ENCODE measurements around the gene SUSD1. TPM values are rescaled to one million over a fixed set of nuclear protein-coding genes. Genes with fewer than 3 reads are reported as not detected.

SUSD1 gene
- total RNA-seq, 1 donor from 2014 or later: 26.0 TPM

- Mint-ChIP-seq H3K9me3 (no peaks in the 10 kb centered on the region), H3K27ac (no peak overlapping the region), H3K4me1 (no peaks in the 10 kb centered on the region), H3K36me3 (no peaks in the 10 kb centered on the region), H3K27me3 (ENCODE audit: low read depth) (peaks cover 8% of the 10 kb centered on the region), H3K4me3 (no peak overlapping the region)
- no peak for TF ChIP-seq CTCF (IDR thresholded peaks at IDR 0.05; ENCODE audit: unreplicated experiment)
- no peak for DNase-seq (ENCODE audit: low spot score in 2 of 2, unreplicated experiment in 2 of 2)
These were observed 169.2 kb downstream of the SUSD1 start for GRCh38 chr9:112005939-112006338.

- Mint-ChIP-seq H3K27ac (no peak overlapping the region), H3K4me1 (no peaks in the 10 kb centered on the region), H3K4me3 (no peak overlapping the region), H3K9me3 (no peaks in the 10 kb centered on the region), H3K27me3 (ENCODE audit: low read depth) (peaks cover 8% of the 10 kb centered on the region), H3K36me3 (no peaks in the 10 kb centered on the region)
- TF ChIP-seq CTCF (IDR thresholded peaks at IDR 0.05; ENCODE audit: unreplicated experiment): no peak
- no peak for DNase-seq (ENCODE audit: low spot score in 2 of 2, unreplicated experiment in 2 of 2)
These were observed 171.6 kb downstream of the SUSD1 start for GRCh38 chr9:112003538-112003937.

- Mint-ChIP-seq H3K27ac (no peak overlapping the region), H3K4me3 (no peak overlapping the region), H3K9me3 (no peaks in the 10 kb centered on the region), H3K27me3 (ENCODE audit: low read depth) (peaks cover 8% of the 10 kb centered on the region), H3K36me3 (no peaks in the 10 kb centered on the region), H3K4me1 (no peaks in the 10 kb centered on the region)
- TF ChIP-seq CTCF (IDR thresholded peaks at IDR 0.05; ENCODE audit: unreplicated experiment): no peak
- DNase-seq (ENCODE audit: low spot score in 2 of 2, unreplicated experiment in 2 of 2): no peak
These were observed 172.1 kb downstream of the SUSD1 start for GRCh38 chr9:112002847-112003457.

- H3K4me3 Mint-ChIP-seq: no peak overlapping the region
- peaks cover 8% of the 10 kb centered on the region for H3K27me3 Mint-ChIP-seq (ENCODE audit: low read depth)
- no peak for TF ChIP-seq CTCF (IDR thresholded peaks at IDR 0.05; ENCODE audit: unreplicated experiment)
- DNase-seq (ENCODE audit: low spot score in 2 of 2, unreplicated experiment in 2 of 2): no peak
- no peaks in the 10 kb centered on the region for H3K9me3 Mint-ChIP-seq
- no peaks in the 10 kb centered on the region for H3K4me1 Mint-ChIP-seq
- H3K27ac Mint-ChIP-seq: no peak overlapping the region
- H3K36me3 Mint-ChIP-seq: no peaks in the 10 kb centered on the region
These were observed 172.8 kb downstream of the SUSD1 start for GRCh38 chr9:112002131-112002846.

GRCh38 chr9:112000743-112001142 lies 174.4 kb downstream of the SUSD1 start:
- H3K4me3 Mint-ChIP-seq: no peak overlapping the region
- H3K27me3 Mint-ChIP-seq (ENCODE audit: low read depth): peaks cover 7% of the 10 kb centered on the region
- H3K9me3 Mint-ChIP-seq: no peaks in the 10 kb centered on the region
- H3K4me1 Mint-ChIP-seq: no peaks in the 10 kb centered on the region
- H3K36me3 Mint-ChIP-seq: no peaks in the 10 kb centered on the region
- H3K27ac Mint-ChIP-seq: no peak overlapping the region
- DNase-seq (ENCODE audit: low spot score in 2 of 2, unreplicated experiment in 2 of 2): no peak
- no peak for TF ChIP-seq CTCF (IDR thresholded peaks at IDR 0.05; ENCODE audit: unreplicated experiment)

All from mesothelial cell of epicardium (in vitro differentiated cells).